ENCODE results near the gene PTPRO. TPM values are rescaled to one million over a fixed set of nuclear protein-coding genes. Genes with fewer than 3 reads are reported as not detected.

The PTPRO gene
- total RNA-seq, 1 donor from 2014 or later: 0.24 TPM

DNA sequence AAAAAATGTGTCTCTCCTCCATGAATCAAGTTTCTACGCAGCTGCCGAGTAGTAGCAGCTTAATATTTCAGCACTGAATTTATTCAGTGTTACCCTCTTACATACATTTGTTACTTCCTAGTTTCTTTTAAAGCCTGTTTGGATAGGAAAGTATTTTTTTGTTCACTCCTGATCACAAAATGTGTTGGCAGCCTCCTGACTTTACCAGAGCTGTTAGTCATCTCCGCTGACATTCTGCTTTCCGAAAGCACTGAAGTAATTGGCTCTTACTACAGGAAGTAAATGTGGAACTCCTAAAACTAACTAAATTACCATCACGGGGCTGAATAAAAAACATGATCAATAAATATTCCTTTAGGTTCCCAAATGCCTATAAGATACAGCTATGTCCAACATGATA lies 241.4 kb downstream of the PTPRO start:
- no peak for DNase-seq (ENCODE audit: low spot score, unreplicated experiment)
- Mint-ChIP-seq H3K36me3 (ENCODE audit: insufficient read depth) (no peaks in the 10 kb centered on the region), H3K4me1 (ENCODE audit: low read depth) (peaks cover 10% of the 10 kb centered on the region), H3K27ac (no peak overlapping the region), H3K4me3 (ENCODE audit: low read depth) (no peak overlapping the region), H3K27me3 (peaks cover 4% of the 10 kb centered on the region), H3K9me3 (ENCODE audit: low read depth) (no peaks in the 10 kb centered on the region)
- TF ChIP-seq, protein P1, sequence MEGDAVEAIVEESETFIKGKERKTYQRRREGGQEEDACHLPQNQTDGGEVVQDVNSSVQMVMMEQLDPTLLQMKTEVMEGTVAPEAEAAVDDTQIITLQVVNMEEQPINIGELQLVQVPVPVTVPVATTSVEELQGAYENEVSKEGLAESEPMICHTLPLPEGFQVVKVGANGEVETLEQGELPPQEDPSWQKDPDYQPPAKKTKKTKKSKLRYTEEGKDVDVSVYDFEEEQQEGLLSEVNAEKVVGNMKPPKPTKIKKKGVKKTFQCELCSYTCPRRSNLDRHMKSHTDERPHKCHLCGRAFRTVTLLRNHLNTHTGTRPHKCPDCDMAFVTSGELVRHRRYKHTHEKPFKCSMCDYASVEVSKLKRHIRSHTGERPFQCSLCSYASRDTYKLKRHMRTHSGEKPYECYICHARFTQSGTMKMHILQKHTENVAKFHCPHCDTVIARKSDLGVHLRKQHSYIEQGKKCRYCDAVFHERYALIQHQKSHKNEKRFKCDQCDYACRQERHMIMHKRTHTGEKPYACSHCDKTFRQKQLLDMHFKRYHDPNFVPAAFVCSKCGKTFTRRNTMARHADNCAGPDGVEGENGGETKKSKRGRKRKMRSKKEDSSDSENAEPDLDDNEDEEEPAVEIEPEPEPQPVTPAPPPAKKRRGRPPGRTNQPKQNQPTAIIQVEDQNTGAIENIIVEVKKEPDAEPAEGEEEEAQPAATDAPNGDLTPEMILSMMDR (IDR thresholded peaks at IDR 0.05; ENCODE audit: unreplicated experiment): no peak

DNA sequence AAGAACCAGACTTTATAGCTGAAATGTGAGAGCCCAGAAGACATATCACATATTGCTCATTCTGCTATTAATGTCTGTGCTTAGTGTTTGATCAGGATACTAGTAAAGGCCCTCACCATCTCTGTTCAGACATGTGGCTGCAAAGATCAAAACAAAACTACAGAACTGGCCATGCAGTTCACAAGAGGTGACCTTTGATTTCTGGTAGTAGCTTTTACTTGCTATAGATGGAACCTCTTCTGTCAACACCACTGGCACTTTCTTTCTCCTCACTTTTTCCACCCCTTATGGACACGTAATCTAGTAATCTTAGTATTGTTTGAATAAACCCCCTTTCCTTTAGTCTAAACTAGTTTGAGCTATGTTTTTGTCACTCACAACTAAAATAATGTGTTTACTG lies 252.0 kb downstream of the PTPRO start:
- Mint-ChIP-seq H3K9me3 (ENCODE audit: low read depth) (no peaks in the 10 kb centered on the region), H3K4me1 (ENCODE audit: low read depth) (no peaks in the 10 kb centered on the region), H3K27me3 (no peaks in the 10 kb centered on the region)

DNA sequence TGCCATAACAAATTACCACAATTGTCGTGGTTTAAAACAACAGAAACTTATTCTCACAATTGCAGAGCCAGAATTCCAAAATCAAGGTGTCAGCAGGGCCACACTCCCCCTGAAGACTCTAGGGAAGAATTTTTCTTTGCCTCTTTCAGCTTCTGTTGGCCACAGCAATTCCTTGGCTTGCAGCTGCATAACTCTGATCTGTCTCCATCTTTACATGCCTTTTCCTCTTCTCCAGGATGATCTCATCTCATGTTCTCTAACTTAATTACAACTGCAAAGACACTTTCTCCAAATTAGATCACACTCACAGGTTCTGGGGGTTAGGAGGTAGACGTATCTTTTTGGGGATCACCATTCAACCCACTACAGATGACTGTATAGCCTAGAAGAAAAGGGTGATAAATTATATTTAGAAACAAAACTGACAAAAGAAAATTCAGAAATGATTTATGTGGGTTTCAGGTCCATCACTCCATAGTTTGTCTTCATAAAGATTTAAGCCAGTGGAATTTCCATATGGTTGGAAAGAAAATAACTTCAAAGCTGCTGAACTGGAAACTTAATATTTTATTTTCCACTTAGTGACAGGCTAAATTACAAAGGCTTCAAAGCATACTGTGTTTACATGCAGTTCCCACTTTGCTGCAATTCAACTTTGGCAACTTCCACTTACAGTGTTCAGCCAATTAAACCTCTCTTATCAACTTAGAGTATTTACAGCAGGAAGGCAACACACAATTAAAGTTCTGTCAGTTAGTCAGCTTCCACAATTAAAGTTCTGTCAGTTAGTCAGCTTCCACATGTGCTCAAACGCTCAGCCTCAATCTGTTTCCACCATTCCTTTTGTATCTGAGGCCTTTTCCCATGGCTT lies 253.6 kb downstream of the PTPRO start:
- TF ChIP-seq, protein P1 (IDR thresholded peaks at IDR 0.05; ENCODE audit: unreplicated experiment): no peak
- Mint-ChIP-seq H3K27me3 (no peaks in the 10 kb centered on the region), H3K36me3 (ENCODE audit: insufficient read depth) (no peaks in the 10 kb centered on the region), H3K4me1 (ENCODE audit: low read depth) (no peaks in the 10 kb centered on the region), H3K27ac (no peak overlapping the region), H3K9me3 (ENCODE audit: low read depth) (peaks cover 3% of the 10 kb centered on the region), H3K4me3 (ENCODE audit: low read depth) (no peak overlapping the region)
- DNase-seq (ENCODE audit: low spot score, unreplicated experiment): no peak

More for the DNA sequence above, 252.0 kb downstream of the PTPRO start:
- Mint-ChIP-seq H3K36me3 (ENCODE audit: insufficient read depth) (no peaks in the 10 kb centered on the region), H3K4me3 (ENCODE audit: low read depth) (no peak overlapping the region), H3K27ac (no peak overlapping the region)
- no peak for DNase-seq (ENCODE audit: low spot score, unreplicated experiment)
- TF ChIP-seq, protein P1 (IDR thresholded peaks at IDR 0.05; ENCODE audit: unreplicated experiment): no peak

DNA sequence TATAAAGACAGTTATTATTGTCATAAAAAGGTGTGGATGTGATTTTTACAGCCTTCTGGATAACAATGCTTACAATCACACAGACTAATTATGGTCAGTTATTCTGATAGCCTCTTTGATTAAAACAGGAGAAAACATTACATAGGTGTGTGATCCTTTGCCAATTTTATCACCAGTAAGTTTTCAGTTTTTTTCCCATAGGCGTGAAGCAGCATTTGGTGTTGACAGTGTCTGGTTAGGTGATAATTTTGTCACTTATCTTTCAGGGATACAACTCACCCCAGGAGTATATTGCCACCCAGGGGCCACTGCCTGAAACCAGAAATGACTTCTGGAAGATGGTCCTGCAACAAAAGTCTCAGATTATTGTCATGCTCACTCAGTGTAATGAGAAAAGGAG lies 258.1 kb downstream of the PTPRO start:
- peaks cover 2% of the 10 kb centered on the region for H3K36me3 Mint-ChIP-seq (ENCODE audit: insufficient read depth)
- H3K9me3 Mint-ChIP-seq (ENCODE audit: low read depth): peaks cover 17% of the 10 kb centered on the region
- no peak overlapping the region for H3K27ac Mint-ChIP-seq

DNA sequence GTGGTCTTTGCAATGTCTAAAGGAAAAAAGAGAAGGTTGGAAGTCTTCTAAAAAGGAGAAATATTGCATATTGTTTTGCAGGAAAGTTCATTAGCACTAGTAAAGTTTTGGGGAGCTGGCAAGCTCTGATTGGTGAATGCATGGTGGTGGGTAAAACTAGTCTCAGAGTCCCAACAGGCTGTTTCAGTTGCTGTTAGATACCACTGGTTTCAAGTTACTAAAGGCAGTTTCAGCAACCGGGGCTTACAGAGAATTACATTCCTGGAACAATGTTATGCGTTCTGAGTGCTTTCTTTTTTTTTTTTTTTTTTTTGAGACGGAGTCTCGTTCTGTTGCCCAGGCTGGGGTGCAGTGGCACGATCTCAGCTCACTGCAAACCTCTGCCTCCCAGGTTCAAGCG lies 258.7 kb downstream of the PTPRO start:
- Mint-ChIP-seq H3K9me3 (ENCODE audit: low read depth) (peaks cover 17% of the 10 kb centered on the region), H3K4me1 (ENCODE audit: low read depth) (no peaks in the 10 kb centered on the region), H3K4me3 (ENCODE audit: low read depth) (no peak overlapping the region), H3K27ac (no peak overlapping the region), H3K27me3 (peaks cover 5% of the 10 kb centered on the region), H3K36me3 (ENCODE audit: insufficient read depth) (peaks cover 2% of the 10 kb centered on the region)
- TF ChIP-seq, protein P1 (IDR thresholded peaks at IDR 0.05; ENCODE audit: unreplicated experiment): no peak
- DNase-seq (ENCODE audit: low spot score, unreplicated experiment): no peak

More for the DNA sequence above, 258.1 kb downstream of the PTPRO start:
- Mint-ChIP-seq H3K27me3 (no peaks in the 10 kb centered on the region), H3K4me3 (ENCODE audit: low read depth) (no peak overlapping the region), H3K4me1 (ENCODE audit: low read depth) (no peaks in the 10 kb centered on the region)
- TF ChIP-seq, protein P1 (IDR thresholded peaks at IDR 0.05; ENCODE audit: unreplicated experiment): no peak
- no peak for DNase-seq (ENCODE audit: low spot score, unreplicated experiment)

All from progenitor cell of endocrine pancreas (in vitro differentiated cells).